Neural cell (in vitro differentiated cells): ENCODE measurements around the gene PAEP.

Experiments used
- CTCF ChIP-seq: fragments of 450-650 bp; IDR thresholded peaks from 2 replicates; pipeline ENCODE4 v1.5.1; 2014; ENCODE audit warnings: antibody characterized with exemption, mild to moderate bottlenecking, moderate library complexity; ENCODE audit not compliant: poor library complexity, severe bottlenecking
- EZH2 ChIP-seq: fragments of 200-600, 300-800 bp; shearing (Covaris generic), sonication (generic); IDR thresholded peaks from 2 replicates; pipeline ENCODE4 v1.6.1; 2014; ENCODE audit warnings: antibody characterized with exemption, low read length, borderline replicate concordance, mild to moderate bottlenecking; ENCODE audit not compliant: insufficient read depth, poor library complexity, severe bottlenecking
- MXI1 ChIP-seq: fragments of 450-650 bp; conservative IDR thresholded peaks from 2 replicates; pipeline ENCODE4 v1.6.1; 2014; ENCODE audit warnings: antibody characterized with exemption, mild to moderate bottlenecking; ENCODE audit not compliant: poor library complexity, severe bottlenecking

- TF ChIP-seq MXI1 (no peak), CTCF (no peak), EZH2 (no peak)
Observed at GRCh38 chr9:135583688-135584011, 22.1 kb downstream of the PAEP start.
